Stimulated activated CD4-positive, alpha-beta T cell treated with anti-CD3 and anti-CD28 coated beads, Interleukin-4, amount 100 ng/mL, for 24 hours (primary cell): ENCODE results near the gene CEP104.
"Not testable (repeated sequence)": the region's sequence is repeated elsewhere in the genome, so short reads cannot be mapped to it uniquely, and the experiment has no call there.

ENCODE experiments used
- DNase-seq: peaks from one replicate; pipeline ENCODE4 v3.0.0-alpha.2; 2020

Gene CEP104

DNA sequence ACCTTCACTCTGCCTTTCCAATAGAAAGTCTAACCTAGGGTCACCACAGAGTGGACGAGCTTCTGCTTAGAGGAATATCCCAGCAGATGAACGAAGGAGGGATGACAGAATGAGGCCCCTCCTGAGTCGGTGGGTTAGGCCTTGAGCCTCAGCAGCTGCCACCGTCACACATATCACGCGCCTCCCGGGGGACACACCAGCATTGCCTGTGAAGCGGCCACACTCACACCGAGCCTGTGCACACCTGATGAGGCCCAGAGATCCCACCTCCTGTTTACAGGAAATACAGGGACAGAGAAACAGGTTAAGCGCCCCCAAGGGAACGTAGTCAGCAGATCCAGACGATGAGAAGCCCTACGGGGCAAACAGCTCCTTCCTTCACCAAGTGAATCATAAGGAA is 35.6 kb downstream of the CEP104 start:
- no peak for DNase-seq

DNA sequence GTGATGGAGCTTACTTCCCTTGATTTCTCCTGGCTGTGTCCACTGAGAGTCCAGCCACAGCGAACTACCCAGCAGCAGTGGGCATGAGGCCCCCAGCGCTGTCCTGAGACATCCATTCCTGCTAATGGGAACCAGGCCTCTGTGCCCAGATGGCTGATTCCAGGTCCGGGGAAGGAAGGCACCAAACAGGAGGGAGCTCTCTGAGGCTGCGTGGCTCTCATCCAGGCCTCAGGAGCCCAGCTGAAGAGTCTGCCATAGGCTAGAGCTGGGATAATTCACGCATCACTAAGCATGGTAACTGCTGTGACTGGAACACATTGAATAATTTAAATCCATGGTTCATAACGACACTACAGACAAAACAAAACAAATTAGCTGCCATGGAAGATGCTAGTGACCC is 36.0 kb downstream of the CEP104 start:
- no peak for DNase-seq

DNA sequence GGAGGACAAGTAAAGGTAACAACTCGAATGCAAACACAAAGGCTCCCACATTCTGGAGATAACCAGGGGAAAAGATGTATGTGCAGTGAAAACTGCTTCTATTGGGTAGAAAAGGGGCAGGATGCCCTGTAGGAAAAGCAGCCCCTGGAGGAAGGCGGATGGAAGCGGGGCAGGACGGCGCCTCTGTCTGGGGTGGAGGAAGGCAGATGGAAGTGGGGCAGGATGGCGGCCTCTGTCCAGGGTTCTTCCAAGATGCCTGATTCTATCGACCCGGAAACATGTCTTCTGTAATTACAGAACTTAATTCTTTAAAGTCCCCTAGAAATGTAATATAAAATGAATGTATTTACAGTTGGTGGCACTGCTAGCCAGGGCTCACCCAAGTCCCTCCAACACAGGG is 36.7 kb downstream of the CEP104 start:
- no peak for DNase-seq

DNA sequence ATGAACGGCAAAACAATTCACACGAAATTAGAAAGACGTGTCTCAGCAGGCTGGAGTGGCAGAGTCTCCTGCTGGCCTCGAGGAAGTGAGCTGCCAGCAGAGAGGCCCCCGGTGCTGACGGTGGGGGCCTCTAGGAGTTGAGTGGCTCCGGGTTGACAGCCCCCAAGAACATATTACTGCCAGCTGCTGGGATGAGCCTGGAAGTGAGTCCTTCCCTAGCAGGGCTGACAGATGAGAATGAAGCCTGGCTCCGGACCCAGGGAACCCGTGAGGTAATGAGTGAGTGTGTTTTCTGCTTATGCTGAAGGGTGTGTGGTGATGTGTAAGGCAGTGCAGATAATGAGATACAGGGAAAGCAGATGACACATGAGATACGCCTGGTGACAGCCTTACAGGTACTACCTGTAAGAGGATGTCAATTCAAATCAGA is 37.2 kb downstream of the CEP104 start:
- no peak for DNase-seq

DNA sequence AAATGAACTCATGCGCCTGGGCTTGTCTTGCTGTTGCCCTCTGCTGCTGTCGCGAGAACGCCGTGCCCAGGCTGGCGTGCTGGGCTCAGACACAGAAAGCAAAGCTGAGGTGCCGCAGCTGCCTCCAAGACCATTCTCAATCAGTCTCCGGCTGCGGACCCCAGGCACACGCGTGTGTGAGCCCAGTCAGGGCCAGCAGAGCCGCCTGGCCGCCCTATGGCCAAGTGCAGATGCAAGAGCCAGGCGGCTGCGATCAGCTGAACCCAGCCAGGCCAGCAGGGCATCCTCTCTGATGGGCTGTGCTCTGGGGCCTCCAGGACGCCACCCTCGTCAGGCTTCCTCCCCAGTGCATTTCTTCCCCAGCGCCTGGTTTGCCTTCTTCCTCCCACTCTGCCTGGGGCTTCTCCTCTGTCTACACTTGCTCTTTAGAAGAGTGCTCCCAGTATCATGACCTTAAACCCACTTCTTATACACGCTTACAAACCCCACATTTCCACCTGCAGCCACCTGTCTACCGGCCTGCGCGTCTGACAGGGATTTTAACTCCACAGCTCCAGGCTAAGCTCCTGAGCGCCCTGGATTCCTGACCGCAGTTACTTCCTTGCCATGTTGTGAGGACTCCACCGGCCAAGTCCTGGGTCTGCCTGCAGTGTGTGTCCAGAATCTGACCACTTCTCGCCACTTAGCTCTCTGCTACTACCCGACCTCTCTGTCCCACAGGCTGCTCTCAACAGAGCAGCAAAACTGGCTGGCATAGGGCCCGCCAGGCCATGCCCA is 39.0 kb downstream of the CEP104 start:
- DNase-seq: no peak

DNA sequence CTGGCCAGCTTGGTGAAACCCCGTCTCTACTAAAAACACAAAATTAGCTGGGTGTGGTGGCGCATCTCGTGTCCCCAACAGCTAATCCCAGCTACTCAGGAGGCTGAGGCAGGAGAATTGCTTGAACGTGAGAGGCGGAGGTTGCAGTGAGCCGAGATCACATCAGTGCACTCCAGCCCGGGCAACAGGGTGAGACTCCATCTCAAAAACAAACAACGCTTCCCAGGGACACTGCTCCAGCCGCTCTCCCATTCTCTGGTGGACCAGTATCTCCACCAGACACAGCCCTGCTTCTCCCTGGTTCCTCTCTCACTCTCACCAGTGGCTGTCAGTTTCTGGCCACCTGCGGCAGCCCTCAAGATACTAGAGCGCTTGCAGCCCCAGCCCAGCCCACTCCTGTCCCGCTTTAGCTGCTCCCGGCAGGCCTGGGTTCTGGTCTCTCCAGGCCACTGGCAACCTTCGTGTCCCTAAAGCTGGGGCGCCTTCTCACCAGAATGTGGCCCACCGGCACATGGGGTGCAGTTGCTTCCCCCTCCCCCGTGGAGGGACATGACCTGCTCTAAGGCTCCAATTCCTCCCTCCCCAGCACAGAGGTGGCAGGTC is 39.8 kb downstream of the CEP104 start:
- no peak for DNase-seq

DNA sequence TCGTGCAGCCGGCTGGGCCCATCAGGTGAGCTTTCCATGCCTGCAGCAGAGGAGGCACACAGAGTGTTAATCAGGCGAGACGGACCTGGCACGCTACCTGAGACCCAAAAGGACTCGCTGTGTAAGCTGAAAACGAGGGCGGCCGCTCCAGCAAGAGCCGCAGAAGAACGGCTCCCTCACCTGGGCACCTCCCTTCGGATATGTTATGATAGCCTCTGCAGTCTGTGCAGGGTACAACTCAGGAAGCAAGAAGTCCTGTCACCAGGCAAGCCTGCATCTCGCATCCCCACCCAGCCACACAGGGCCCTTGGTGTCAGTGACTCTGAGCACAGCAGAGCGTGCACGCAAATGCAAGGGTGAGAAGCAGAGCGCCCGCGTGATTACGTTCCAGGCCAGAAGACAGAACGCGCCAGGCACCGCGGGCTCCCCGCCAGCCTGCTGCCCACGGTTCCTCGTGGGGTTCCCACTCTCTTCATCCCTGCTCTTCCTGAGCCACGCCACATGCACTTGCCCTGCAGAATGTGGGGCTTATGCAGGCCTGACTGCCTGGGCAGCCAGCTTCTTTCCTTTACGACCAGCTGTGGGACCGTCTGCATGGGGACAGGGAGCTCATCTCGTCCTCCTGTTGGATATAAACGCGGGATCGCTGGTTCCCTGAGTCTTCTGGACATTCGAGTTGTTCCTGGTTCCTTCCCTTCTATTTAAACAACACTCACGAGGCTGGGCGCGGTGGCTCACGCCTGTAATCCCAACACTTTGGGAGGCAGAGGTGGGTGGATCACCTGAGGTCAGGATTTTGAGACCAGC is 40.5 kb downstream of the CEP104 start:
- DNase-seq: no peak

DNA sequence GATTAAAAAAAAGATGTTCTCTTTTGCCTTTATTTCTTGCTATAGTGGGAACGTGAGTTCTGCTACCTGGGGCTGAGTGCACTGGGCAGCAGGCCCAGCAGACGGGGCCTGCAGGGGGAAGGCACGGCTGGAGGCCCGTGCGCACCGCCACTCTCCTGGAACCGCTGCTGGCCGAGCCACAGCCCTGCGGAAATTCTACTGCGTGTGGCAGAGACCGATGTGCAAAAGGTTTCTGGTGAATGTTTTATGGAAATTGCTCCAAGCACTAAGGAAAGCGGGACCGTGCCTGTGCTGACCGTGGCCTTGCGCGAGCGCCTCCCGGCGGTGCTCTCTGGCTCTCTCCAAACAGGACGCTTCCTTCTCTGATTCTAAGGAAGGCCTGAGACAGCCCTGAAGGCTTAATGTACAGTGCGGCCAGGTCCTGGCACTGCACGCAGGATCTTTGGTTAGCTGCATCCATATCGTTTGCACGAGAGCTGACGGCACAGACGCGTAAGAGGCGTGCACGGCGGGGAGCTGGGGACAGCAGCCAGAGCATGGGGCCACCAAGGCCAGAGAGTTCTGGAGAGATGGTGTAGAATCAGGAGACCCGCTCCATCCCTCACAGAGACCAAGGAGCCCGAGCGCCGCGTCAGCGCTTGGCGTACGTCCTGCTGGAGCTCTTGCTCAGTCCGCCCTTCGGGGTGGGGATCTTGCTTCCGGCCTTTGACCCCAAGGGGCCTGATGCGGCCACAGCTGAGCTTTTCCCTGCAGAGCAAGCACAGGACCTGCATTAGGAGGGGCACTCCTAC is 42.0 kb downstream of the CEP104 start:
- no peak for DNase-seq

DNA sequence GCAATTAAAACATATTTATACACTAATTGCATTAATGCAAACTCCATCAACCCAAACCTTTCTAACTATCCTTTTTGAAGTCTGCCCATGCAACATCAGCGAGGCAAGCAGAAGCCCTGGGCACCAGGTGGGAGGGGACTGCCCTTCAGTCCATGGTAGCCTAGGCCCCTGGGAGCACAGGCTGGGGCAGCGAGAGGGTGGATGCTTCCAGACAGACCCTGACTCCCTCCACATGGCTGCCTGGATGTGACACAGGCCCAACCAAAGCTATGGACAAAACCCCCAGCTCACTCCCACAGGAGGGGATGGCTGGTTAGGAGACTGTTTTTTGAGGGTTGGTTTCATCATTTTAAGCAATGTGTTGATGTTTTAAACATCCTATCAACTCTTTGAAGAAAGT is 42.9 kb downstream of the CEP104 start:
- DNase-seq: no peak

DNA sequence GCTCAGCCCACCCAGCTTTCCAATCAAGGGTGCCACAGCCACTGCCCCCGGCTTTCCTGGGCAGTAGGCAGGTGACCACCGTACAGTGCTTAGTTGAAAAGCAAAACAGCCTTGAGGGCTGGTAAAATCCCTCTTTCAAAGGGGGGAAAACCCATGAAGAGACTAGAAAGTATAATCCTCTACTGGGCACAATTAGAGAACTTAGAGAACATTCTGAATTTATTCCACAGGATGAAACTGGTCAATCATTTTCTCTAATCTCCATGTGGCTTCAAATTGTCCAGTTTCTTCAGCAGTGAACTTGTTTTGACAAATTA is 45.5 kb downstream of the CEP104 start:
- no peak for DNase-seq

DNA sequence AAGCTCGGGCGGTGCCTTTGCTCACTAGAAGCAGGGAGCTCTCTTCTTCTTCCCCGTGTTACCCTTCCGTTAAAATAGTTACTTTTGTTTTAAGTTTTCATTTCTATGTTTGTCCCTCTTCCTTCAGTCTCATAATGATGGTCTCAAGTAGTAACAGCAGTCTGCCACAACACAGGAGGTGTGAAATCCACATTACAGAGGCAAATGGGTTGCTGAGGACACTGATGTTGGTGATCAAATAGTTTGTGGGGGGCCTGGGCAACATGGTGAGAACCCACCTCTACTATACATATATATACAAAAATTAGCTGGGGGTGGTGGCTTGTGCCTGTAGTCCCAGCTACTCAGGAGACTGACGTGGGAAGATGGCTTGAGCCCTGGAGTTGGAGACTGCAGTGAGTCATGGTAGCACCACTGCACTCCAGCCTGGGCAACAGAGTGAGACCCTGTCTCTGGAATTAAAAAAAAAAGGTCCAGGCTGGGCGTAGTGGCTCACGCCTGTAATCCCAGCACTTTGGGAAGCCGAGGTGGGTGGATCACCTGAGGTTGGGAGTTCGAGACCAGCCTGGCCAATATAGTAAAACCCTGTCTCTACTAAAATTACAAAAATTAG is 46.8 kb downstream of the CEP104 start:
- not testable (repeated sequence) for DNase-seq

DNA sequence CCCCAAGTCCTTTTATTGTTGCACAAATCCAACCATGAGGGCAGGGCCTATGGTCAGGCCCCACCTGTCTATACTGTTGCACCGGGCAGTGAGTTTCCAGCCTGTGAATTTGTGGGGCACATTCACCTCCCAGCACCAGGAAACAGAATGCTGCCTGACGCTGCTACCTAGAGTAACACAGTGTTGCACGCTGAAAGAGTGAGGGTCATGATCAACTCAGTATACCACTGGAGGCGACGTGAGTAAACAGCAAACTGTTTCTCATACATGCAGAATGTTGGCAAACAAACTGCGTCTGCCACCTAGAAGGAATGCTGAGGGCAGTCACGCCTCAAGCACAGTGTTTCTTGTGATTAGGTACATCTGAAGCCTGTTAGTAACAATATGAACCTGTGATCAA is 47.3 kb downstream of the CEP104 start:
- DNase-seq: no peak

DNA sequence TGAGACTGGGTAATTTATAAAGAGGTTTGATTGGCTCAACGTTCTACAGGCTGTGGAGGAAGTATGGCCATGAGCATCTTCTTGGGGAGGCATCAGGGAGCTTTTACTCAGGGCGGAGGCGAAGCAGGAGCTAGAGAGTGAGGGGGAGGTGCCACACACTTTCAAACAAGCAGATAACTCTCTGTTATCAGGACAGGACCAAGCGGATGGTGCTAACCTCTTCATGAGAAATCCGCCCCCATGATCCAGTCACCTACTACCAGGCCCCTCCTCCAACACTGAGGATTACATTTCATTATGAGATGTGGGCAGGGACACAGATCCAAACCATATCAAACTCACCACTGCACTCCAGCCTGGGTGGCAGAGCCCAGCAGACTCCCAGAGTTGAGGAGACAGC is 49.2 kb downstream of the CEP104 start:
- DNase-seq: no peak

DNA sequence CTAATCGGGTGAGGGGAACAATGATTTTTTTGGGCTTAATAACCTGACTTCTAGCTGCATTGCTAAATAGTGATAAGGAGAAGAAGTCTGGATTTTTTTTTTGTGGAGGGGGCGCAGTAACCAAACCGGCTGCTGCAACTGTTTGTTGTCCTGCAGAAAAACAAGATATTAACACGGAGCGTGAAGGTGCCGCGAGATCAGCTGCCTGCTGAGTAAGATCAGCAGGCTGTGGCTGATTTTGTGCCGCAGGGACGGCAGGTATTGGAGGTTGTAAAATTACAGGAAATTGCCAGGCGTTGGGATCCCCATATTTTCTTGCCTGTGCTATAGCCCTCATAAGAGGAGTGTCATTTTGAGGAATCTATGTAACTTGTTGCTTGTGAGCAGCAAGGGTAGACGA is 52.0 kb downstream of the CEP104 start:
- no peak for DNase-seq

DNA sequence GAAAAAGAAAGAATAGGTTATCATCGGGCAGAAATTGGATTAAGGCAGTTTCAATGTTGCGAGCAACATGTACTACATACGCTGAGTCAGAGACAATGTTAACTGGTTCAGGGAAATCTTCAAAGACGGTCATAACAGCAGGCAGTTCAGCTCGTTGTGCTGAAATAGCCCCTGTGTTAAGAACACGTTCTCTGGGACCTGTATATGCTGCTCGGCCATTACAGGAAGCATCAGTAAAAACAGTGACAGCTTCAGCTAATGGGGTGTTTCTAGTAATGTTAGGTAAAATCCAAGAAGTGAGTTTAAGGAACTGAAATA is 52.4 kb downstream of the CEP104 start:
- not testable (repeated sequence) for DNase-seq

DNA sequence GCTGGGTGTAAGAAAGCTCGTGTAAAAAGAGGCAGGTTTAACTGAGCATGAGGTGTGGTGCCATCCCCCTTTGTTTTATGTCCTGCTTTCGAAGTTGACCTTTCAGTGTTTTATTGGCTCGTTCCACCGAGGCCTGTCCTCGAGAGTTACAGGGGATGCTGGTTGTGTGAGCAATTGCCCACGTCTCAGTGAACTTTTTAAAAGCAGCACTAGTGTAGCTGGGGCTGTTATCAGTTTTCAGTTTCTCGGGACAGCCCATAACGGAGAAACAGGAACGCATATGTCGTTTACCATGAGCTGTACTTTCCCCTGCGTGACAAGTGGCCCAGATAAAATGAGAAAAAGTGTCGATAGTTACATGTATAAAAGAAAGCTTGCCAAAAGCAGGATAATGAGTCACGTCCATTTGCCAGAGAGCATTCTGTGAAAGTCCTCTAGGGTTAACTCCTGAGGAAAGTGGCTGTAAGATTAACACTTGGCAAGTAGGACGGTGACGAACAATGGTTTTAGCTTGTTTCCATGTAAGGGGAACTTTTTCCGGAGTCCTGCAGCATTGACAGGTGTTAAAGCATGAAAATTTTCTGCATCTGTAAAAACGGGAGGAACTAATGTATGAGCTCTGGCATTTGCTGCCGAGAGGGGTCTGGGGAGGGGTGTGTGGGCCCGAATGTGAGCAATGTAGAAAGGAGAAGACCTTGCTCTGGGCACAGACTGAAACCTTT is 52.9 kb downstream of the CEP104 start:
- DNase-seq: no peak

DNA sequence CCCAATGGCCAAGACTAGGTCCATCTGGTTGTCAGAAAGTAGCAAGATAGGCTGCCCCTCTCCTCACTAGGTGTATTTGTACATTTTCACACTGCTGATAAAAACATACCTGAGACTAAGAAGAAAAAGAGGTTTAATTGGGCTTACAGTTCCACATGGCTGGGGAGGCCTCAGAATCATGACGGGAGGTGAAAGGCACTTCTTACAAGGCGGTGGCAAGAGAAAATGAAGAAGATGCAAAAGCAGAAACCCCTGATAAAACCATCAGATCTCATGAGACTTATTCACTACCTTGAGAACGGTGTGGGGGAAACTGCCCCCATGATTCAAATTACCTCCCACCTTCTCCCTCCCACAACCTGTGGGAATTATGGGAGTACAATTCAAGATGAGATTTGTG is 56.2 kb downstream of the CEP104 start:
- DNase-seq: peak; percentile 23

DNA sequence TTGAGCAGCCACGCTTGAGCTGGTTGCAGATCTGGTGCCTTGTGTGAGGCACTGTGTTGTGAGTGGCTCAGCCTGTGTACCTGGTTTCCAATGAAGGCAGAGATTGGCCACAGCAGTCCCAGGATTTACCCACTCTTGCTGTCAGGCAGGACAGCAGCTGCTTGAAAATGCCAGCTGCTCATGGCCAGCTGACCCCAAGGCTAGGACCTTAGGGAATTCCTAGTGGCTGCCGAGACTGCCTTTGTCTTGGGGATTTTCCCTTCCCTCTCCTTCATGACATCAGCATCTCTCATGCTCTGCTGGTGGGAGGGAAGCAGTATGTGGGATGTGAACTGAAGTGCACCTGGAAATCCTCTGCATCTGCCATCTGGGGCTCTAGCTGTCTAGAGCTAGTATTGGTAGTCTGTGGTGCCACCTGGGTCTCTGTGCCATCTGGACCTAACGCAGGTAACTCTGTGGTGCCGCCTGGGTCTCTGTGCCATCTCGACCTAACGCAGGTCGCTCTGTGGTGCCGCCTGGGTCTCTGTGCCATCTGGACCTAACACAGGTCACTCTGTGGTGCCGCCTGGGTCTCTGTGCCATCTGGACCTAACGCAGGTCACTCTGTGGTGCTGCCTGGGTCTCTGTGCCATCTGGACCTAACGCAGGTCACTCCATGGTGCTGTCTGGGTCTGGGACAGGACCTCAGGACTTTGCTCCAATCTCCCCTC is 56.9 kb downstream of the CEP104 start:
- no peak for DNase-seq

DNA sequence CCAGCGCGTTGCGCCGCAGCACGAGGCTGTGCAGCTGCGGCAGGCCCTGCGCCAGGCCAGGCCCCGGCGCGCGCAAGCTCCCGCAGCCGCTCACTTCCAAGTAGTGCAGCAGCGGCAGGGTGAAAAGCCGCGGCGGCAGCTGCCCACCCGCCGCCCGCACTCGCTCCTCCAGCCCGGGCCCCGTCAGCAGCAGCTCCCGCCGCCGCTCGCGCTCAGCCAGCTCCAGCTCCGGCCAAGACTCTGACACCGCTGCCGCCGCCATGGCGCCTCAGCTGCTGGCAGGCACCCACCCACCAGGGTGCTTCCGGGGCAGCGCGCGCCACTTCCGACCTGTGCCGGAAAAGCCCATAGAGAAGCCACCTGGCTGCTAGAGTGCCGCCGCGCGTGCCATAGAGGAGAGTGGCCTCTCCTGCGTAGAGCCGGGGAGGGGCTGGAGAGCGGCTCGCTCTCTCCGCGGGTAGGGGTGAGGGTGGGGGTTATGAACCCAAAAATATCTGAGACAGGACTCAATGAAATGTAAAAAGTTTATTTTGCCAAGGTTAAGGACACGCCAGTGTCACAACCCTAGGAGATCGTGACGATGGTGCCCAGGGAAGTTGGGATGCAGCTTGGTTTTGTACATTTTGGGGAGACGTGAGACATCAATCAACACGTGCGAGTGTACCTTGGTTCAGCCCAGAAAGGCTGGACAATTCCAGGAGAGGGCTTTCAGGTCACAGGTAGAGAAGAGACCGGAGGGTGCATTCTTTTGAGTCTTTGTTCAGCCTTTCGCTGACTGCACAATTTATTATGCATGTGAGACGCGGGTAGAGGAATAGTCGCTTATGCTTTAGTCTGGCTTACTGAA is 60.6 kb downstream of the CEP104 start, which contains the start of gene LRRC47:
Gene LRRC47, minus strand, starts transcription at position 284 of the 847 bp plus-strand sequence. Its CDS starts 22 bp downstream, at position 262.
- peak; percentile 95 for DNase-seq

DNA sequence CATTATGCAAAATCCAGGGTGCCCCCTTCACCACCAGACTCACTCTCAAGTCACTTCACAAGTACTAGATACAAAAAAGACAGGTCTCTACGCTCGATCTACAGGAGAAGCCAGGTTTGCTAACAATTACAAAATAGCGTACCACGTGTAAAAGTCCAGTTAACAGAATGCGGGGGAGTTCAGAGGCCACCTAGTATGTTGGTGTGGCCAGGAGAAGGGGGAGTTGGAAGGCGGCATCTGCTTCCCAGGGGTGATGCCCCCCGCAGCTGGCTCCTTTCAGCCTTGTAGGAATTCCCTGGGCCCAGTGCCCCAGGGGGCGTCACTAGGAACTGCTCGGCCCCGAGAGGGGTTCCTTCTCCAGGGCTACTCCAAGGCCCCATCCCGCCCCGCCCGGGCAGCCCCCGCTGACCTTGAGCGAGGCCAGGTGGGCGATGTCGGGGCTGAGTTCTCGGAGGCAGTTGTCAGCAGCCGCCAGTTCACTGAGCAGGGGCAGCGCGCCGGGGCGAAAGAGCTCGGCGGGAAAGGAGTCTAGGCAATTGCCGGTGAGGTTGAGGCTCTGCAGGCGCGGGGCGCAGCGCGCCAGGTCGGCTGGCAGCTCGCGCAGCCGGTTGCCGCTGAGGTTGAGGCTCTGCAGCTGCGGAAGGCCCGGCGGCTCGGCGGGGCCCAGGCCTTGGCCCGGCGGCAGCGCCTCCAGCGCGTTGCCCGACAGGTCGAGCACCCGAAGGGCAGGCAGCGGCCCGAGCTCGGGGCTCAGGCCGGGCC is 61.4 kb downstream of the CEP104 start:
- no peak for DNase-seq
